GM12878 (cell line): Measurements from ENCODE around the gene SLC36A3. TPM values are rescaled to one million over a fixed set of nuclear protein-coding genes. Genes with fewer than 3 reads are reported as not detected.

Experiments used
- ATAC-seq: fragments of 200-7000 bp; cut with Tn5 transposase; 3 replicates; pipeline ENCODE4 v1.9.1; 2020; ENCODE audit warnings: mild to moderate bottlenecking, moderate library complexity
- BruUV-seq: library from RNA; stranded (reverse); fragments of 400-500 nt; replicated peaks from 2 replicates; lab custom pipeline; 2021; lab: Mats Ljungman, UMichigan
- CTCF ChIA-PET: fragments of 300-600 bp; sonication (Branson Sonifier 250); formaldehyde crosslinking; extraction: SDS; loops from one replicate; lab custom pipeline; 2021; ENCODE audit warnings: inconsistent platforms; lab: Yijun Ruan, JAX
- POLR2A ChIA-PET: fragments of 350-600 bp; formaldehyde crosslinking; extraction: SDS; loops from one replicate; lab custom pipeline; 2021; ENCODE audit warnings: inconsistent platforms; lab: Charles Lee
- RAD21 ChIA-PET: fragments of 300-600 bp; sonication (Branson Sonifier 250); formaldehyde crosslinking; loops from one replicate; lab custom pipeline; 2023; ENCODE audit warnings: antibody characterized with exemption; ENCODE audit not compliant: unreplicated experiment; lab: Charles Lee
- SMC1A ChIA-PET: fragments of 300-600 bp; sonication (Branson Sonifier 250); formaldehyde crosslinking; loops from one replicate; lab custom pipeline; 2023; ENCODE audit not compliant: unreplicated experiment, uncharacterized antibody; lab: Charles Lee
- DNase-seq: peaks from one replicate; pipeline ENCODE4 v3.0.0-alpha.2; 2011; ENCODE audit warnings: low read depth, low spot score
- FAIRE-seq: peaks from 3 replicates; lab custom pipeline; 2011; peaks lifted over from hg19 to GRCh38; lab: Jason Lieb, UNC
- H2AFZ ChIP-seq: 2 replicates; pipeline ENCODE4 v1.6.0; 2011; ENCODE audit warnings: low read depth, low read length, control low read depth; ENCODE audit not compliant: control insufficient read depth
- H3K27ac ChIP-seq: 2 replicates; pipeline ENCODE4 v1.5.1; 2011; ENCODE audit warnings: control low read depth; ENCODE audit not compliant: control insufficient read depth, insufficient read depth
- H3K27me3 ChIP-seq, 2 experiments: replicated peaks in 1 of 2; 2 replicates each; pipeline versions ENCODE4 v1.6.0 to v1.6.1; 2011; ENCODE audit warnings: low read length in 1 of 2; ENCODE audit not compliant: control insufficient read depth in 2 of 2, insufficient read depth in 2 of 2
- H3K36me3 ChIP-seq, 2 experiments: 2 replicates each; pipeline ENCODE4 v1.5.1; 2011; ENCODE audit warnings: low read length in 1 of 2; ENCODE audit not compliant: control insufficient read depth in 2 of 2, insufficient read depth in 2 of 2
- H3K4me1 ChIP-seq: 2 replicates; pipeline ENCODE4 v1.6.1; 2011; ENCODE audit warnings: mild to moderate bottlenecking, low read length, moderate library complexity, mixed read lengths; ENCODE audit not compliant: control insufficient read depth, insufficient read depth
- H3K4me2 ChIP-seq: 2 replicates; pipeline ENCODE4 v1.6.0; 2011; ENCODE audit warnings: control low read depth; ENCODE audit not compliant: control insufficient read depth, insufficient read depth
- H3K4me3 ChIP-seq: fragments of 200-600 bp; sonication (generic); 2 replicates; pipeline ENCODE4 v1.5.1; 2016
- H3K79me2 ChIP-seq: 2 replicates; pipeline ENCODE4 v1.6.0; 2011; ENCODE audit warnings: low read length; ENCODE audit not compliant: control insufficient read depth, insufficient read depth
- H3K9ac ChIP-seq: 2 replicates; pipeline ENCODE4 v1.8.0; 2011; ENCODE audit warnings: low read length, control low read depth, mixed read lengths; ENCODE audit not compliant: control insufficient read depth, insufficient read depth
- H3K9me3 ChIP-seq: replicated peaks from 3 replicates; pipeline ENCODE4 v1.5.1; 2011; ENCODE audit warnings: mild to moderate bottlenecking, low read length; ENCODE audit not compliant: control insufficient read depth, insufficient read depth
- H4K20me1 ChIP-seq: 2 replicates; pipeline ENCODE4 v1.6.0; 2011; ENCODE audit not compliant: control insufficient read depth, insufficient read depth
- SPI1 ChIP-seq: IDR thresholded peaks from 2 replicates; pipeline ENCODE4 v1.6.1; 2011; ENCODE audit warnings: low read depth, mild to moderate bottlenecking, low read length, moderate library complexity, borderline replicate concordance; ENCODE audit not compliant: insufficient read depth
- STAT3 ChIP-seq: IDR thresholded peaks from 2 replicates; pipeline ENCODE4 v1.6.1; 2011; ENCODE audit warnings: low read depth, low read length, improper control_type of control experiment
- WGBS: methylation state at CpG from one replicate; pipeline ENCODE4 v1.1.6; 2016; ENCODE audit warnings: low lambda C conversion rate; ENCODE audit not compliant: insufficient replicate concordance, insufficient coverage; ENCODE audit errors: missing lambda C conversion rate; 5-methylcytosine and 5-hydroxymethylcytosine counted together
- in situ Hi-C: fragments of 300-500 bp; cut with MboI; formaldehyde crosslinking; loops from 9 replicates; pipeline ENCODE4 v1.14.3; 2018; ENCODE audit warnings: mixed read lengths
- intact Hi-C: fragments of 100-400 bp; cut with micrococcal nuclease; formaldehyde crosslinking; loops from one replicate; pipeline ENCODE4 v1.14.2; 2022; ENCODE audit not compliant: unreplicated experiment
- polyA plus RNA-seq, 11 experiments: library from polyadenylated mRNA; depleted of rRNA in 4 of 11; unstranded in 6 of 11; stranded (reverse) in 5 of 11; fragments of >200 nt; fragmentation: Nextera tagmentation in 4 of 11; fragmentation: Illumina TruSeq in 1 of 11; extraction: Ambion mirVana in 4 of 11; extraction: Trizol in 1 of 11; gene quantifications; 1 replicate in 1 of 11; 2 replicates in 10 of 11; pipeline versions ENCODE4 v1.2.1 to v1.2.3, GENCODE V29; 2011 to 2016; ENCODE audit warnings: inconsistent platforms in 2 of 11, missing spikeins in 2 of 11, low read depth in 1 of 11
- total RNA-seq, 4 experiments: library from RNA; depleted of rRNA in 3 of 4; stranded (reverse); fragments of >200 nt in 3 of 4; fragmentation: Illumina TruSeq in 1 of 4; extraction: Trizol in 1 of 4; gene quantifications; 2 replicates each; pipeline versions ENCODE4 v1.2.1 to v1.2.3, GENCODE V29; 2013 to 2021
- TF ChIP-seq, protein P1 (sequence below): fragments of 450-650 bp; IDR thresholded peaks from 2 replicates; pipeline ENCODE4 v1.6.1; 2018; ENCODE audit warnings: mild to moderate bottlenecking, low read depth, moderate library complexity; ENCODE audit not compliant: partially characterized antibody

The SLC36A3 gene
- total and polyA plus RNA-seq, 10 of the 15 experiments (the other 5 are each of a cell fraction or from before 2014, with no cell fraction given) = 0.03 TPM; not detected in 9

DNA sequence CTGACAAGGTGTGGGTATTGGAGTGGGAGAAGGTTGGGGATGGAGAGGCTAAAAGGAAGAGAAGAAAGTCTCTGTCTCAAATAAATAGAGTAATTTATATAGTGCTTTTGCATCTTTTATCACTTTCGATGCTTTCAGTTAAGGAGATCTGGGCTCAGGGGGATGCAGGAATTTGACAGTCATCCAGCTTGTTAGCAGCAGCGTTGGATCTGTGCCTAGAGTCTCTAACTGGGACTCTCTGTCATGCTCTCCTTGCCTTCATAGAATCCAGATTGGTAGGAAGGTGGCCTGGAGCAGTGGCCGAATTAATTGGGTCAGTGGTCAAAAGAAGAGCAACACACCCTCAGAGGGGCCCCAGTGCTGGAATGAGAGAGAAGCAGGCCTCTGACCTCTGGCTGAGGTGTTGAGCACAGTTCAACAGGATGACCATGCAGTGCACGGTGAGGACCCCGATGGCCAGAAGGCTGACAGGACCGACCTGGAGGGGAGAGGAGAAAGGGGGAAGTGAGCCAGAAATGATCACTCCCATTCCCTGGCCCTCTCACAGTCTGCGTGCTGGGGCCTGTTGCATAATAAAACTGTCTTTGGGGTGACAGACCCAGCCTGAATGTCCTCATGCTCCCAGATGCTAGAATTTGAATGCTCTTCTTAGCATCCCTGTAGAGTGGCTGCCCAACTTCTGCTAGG, 7.6 kb downstream of the SLC36A3 start:
- H2AFZ ChIP-seq = no peak overlapping the region
- no peak overlapping the region for H3K4me3 ChIP-seq
- 77% methylated on average over 7 of the region's 7 CpGs for WGBS
- no peaks in the 10 kb centered on the region for H3K79me2 ChIP-seq
- no peaks in the 10 kb centered on the region for H3K4me1 ChIP-seq
- DNase-seq (no peak), FAIRE-seq (no peak), ATAC-seq (no peak; the same call in 2 of the 3 replicates)
- in situ Hi-C loops = no loop called here
- no peak overlapping the region for H3K9ac ChIP-seq
- ChIA-PET POLR2A (no interaction called here), RAD21 (interaction anchor here (1.1 to 3.3 kb wide), 6 partner anchors 15 to 180 kb away, joined by 3 to 33 read pairs (median 7); partner anchors contain the start of gene GM2A), CTCF (interaction anchor here (0.8 to 3.3 kb wide), 7 partner anchors 11 to 167 kb away, joined by 3 to 40 read pairs (median 4); no protein-coding TSS in a partner anchor), SMC1A (interaction anchor here (1.0 to 7.0 kb wide), 8 partner anchors 20 to 130 kb away, joined by 3 to 49 read pairs (median 4); partner anchors contain the start of genes CCDC69 and GM2A)
- H3K27ac ChIP-seq = no peak overlapping the region
- intact Hi-C loops = loop anchor here (5.0 kb wide), 2 partner anchors 74 to 169 kb away; partner anchors contain the start of gene CCDC69
- H3K36me3 ChIP-seq = no peaks in the 10 kb centered on the region
- TF ChIP-seq STAT3 (no peak), SPI1 (0 out of 2 replicates have a peak, but pooled peaks have one; percentile 15)
- no peaks in the 10 kb centered on the region for H4K20me1 ChIP-seq
- no peaks in the 10 kb centered on the region for H3K9me3 ChIP-seq
- H3K4me2 ChIP-seq = no peak overlapping the region
- H3K27me3 ChIP-seq = no peaks in the 10 kb centered on the region; a peak in 1 of 4 replicates
- no TSS peak for BruUV-seq

DNA sequence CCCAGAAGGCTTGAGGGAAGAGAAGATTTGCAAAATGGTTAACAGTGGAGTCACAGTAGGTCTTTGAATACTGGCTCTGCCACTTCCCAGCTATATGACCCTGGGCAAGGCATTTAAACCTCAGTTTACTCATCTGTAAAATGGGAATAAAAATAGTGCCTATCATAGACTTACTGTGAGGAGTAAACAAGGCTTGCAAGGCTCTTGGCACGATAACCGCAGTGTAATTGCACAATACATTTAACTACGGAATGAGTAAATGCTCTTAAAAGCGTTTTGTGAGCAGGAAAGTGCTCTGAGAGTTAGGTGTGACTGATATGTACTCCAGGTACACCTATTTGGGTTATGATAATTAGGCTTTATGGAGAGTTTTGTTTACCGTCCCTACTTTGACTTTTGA, 8.4 kb downstream of the SLC36A3 start:
- SMC1A ChIA-PET = interaction anchor here (0.6 to 7.0 kb wide), 5 partner anchors 21 to 169 kb away, joined by 3 to 49 read pairs (median 3); no protein-coding TSS in a partner anchor
- TF ChIP-seq, protein P1, sequence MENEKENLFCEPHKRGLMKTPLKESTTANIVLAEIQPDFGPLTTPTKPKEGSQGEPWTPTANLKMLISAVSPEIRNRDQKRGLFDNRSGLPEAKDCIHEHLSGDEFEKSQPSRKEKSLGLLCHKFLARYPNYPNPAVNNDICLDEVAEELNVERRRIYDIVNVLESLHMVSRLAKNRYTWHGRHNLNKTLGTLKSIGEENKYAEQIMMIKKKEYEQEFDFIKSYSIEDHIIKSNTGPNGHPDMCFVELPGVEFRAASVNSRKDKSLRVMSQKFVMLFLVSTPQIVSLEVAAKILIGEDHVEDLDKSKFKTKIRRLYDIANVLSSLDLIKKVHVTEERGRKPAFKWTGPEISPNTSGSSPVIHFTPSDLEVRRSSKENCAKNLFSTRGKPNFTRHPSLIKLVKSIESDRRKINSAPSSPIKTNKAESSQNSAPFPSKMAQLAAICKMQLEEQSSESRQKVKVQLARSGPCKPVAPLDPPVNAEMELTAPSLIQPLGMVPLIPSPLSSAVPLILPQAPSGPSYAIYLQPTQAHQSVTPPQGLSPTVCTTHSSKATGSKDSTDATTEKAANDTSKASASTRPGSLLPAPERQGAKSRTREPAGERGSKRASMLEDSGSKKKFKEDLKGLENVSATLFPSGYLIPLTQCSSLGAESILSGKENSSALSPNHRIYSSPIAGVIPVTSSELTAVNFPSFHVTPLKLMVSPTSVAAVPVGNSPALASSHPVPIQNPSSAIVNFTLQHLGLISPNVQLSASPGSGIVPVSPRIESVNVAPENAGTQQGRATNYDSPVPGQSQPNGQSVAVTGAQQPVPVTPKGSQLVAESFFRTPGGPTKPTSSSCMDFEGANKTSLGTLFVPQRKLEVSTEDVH = no peak
- TF ChIP-seq, all 136 proteins: peak for 0
- Histone ChIP-seq H2AFZ (no peak overlapping the region), H3K27ac (no peak overlapping the region), H3K4me1 (no peaks in the 10 kb centered on the region), H4K20me1 (no peaks in the 10 kb centered on the region), H3K9ac (no peak overlapping the region), H3K4me3 (no peak overlapping the region), H3K27me3 (no peaks in the 10 kb centered on the region; a peak in 1 of 4 replicates), H3K36me3 (no peaks in the 10 kb centered on the region), H3K4me2 (no peak overlapping the region), H3K9me3 (no peaks in the 10 kb centered on the region), H3K79me2 (no peaks in the 10 kb centered on the region)
- 88% methylated on average over 5 of the region's 5 CpGs for WGBS
- intact Hi-C loops (loop anchor here (5.0 kb wide), 2 partner anchors 73 to 168 kb away; partner anchors contain the start of gene CCDC69), in situ Hi-C loops (no loop called here)
- no peak for DNase-seq
- ATAC-seq = no peak
- CTCF ChIA-PET = interaction anchor here (0.8 to 3.3 kb wide), 3 partner anchors 13 to 132 kb away, joined by 3 to 40 read pairs (median 5); no protein-coding TSS in a partner anchor
- POLR2A ChIA-PET = no interaction called here
- no TSS peak for BruUV-seq
- RAD21 ChIA-PET = interaction anchor here (3.3 kb wide), 1 partner anchor 40 kb away, joined by 33 read pairs; the partner anchor contains the start of gene GM2A
- FAIRE-seq = no peak
